GM15510 (cell line): ENCODE data around the gene OAS3.

ENCODE experiments used
- POLR2A ChIP-seq: IDR thresholded peaks from 3 replicates; pipeline ENCODE4 v1.6.1; 2011; ENCODE audit warnings: borderline replicate concordance; ENCODE audit not compliant: insufficient read length; ENCODE audit errors: extremely low read depth

OAS3 gene

GRCh38 chr12:112980491-112981158 lies 42.4 kb downstream of the OAS3 start:
- TF ChIP-seq POLR2A = no peak

GRCh38 chr12:112985642-112986290 lies 47.5 kb downstream of the OAS3 start:
- no peak for TF ChIP-seq POLR2A

GRCh38 chr12:112986291-112986800 lies 48.1 kb downstream of the OAS3 start:
- TF ChIP-seq POLR2A = no peak

- no peak for TF ChIP-seq POLR2A
Measured at GRCh38 chr12:112987561-112987960, 49.3 kb downstream of the OAS3 start.

GRCh38 chr12:112988224-112988623 lies 50.0 kb downstream of the OAS3 start:
- no peak for TF ChIP-seq POLR2A

- peak; percentile 22 for TF ChIP-seq POLR2A
Measured at GRCh38 chr12:112989806-112990205, 51.5 kb downstream of the OAS3 start.

- TF ChIP-seq POLR2A = no peak
Measured at GRCh38 chr12:112992541-112993398, 54.5 kb downstream of the OAS3 start.

GRCh38 chr12:112995008-112995407 lies 56.7 kb downstream of the OAS3 start:
- TF ChIP-seq POLR2A = no peak

- TF ChIP-seq POLR2A = no peak
Measured at GRCh38 chr12:112996501-112996900, 58.2 kb downstream of the OAS3 start.

- no peak for TF ChIP-seq POLR2A
Measured at GRCh38 chr12:112997506-112997905, 59.2 kb downstream of the OAS3 start.

- no peak for TF ChIP-seq POLR2A
Measured at GRCh38 chr12:112998987-112999767, 60.9 kb downstream of the OAS3 start.

- no peak for TF ChIP-seq POLR2A
Measured at GRCh38 chr12:113000433-113000832, 62.2 kb downstream of the OAS3 start.

GRCh38 chr12:113002155-113002554 lies 63.9 kb downstream of the OAS3 start:
- TF ChIP-seq POLR2A = no peak

- no peak for TF ChIP-seq POLR2A
Measured at GRCh38 chr12:113002676-113003075, 64.4 kb downstream of the OAS3 start.

- TF ChIP-seq POLR2A = no peak
Measured at GRCh38 chr12:113003636-113004035, 65.4 kb downstream of the OAS3 start.

- TF ChIP-seq POLR2A = no peak
Measured at GRCh38 chr12:113005762-113006161, 67.5 kb downstream of the OAS3 start.

GRCh38 chr12:113006206-113006605 lies 67.9 kb downstream of the OAS3 start:
- TF ChIP-seq POLR2A = no peak
